SH-SY5Y (cell line): ENCODE data around the gene MAGI2.

ENCODE experiments used
- GATA2 ChIP-seq: IDR thresholded peaks from 2 replicates; pipeline ENCODE4 v1.6.1; 2011; ENCODE audit warnings: mild to moderate bottlenecking, low read depth, low read length
- GATA3 ChIP-seq: IDR thresholded peaks from 2 replicates; pipeline ENCODE4 v1.6.1; 2011; ENCODE audit warnings: low read depth, mild to moderate bottlenecking, low read length, moderate library complexity

- TF ChIP-seq GATA3 = no peak
- no peak for TF ChIP-seq GATA2
These were observed 1413.4 kb downstream of the MAGI2 start for GRCh38 chr7:78039790-78040776.
